SK-N-MC (cell line): ENCODE measurements around the gene GJC2.

Experiments used
- EZH2 ChIP-seq: fragments of 200-600 bp; sonication (generic); IDR thresholded peaks from one replicate; pipeline ENCODE4 v1.6.1; 2017; ENCODE audit warnings: antibody characterized with exemption
- FOXP2 ChIP-seq: optimal IDR thresholded peaks from 2 replicates; pipeline ENCODE3; 2011; ENCODE audit warnings: mild to moderate bottlenecking, moderate library complexity; ENCODE audit not compliant: insufficient read depth; ENCODE audit errors: extremely low read length, control extremely low read depth
- POLR2AphosphoS5 ChIP-seq: IDR thresholded peaks from 2 replicates; pipeline ENCODE4 v1.6.1; 2012; ENCODE audit warnings: mild to moderate bottlenecking, low read depth, low read length, borderline replicate concordance

- TF ChIP-seq FOXP2 (no peak), EZH2 (no peak), POLR2AphosphoS5 (no peak)
These were observed 25.7 kb downstream of the GJC2 start for GRCh38 chr1:228175316-228176023.
